Right lobe of liver (tissue), 6 donors: ENCODE measurements around the gene AMMECR1. TPM values are rescaled to one million over a fixed set of nuclear protein-coding genes. Genes with fewer than 3 reads are reported as not detected.

Source experiments
- ATAC-seq, 4 donors: fragments of 200-7000 bp; cut with Tn5 transposase; one replicate each; pipeline ENCODE4 v1.9.1; 2020; ENCODE audit warnings: mild to moderate bottlenecking in 4 of 4, moderate library complexity in 4 of 4
- DNase-seq, 3 donors: peaks; one replicate each; pipeline ENCODE4 v3.0.0-alpha.2; 2020
- H3K27ac ChIP-seq, 3 donors: fragments of 200-600 bp; one replicate each; pipeline ENCODE4 v1.8.0; 2022
- H3K27me3 ChIP-seq, 2 donors: fragments of 200-600 bp; one replicate each; pipeline ENCODE4 v1.8.0; 2022
- H3K36me3 ChIP-seq, 4 donors: fragments of 200-600 bp; sonication (generic) in 1 of 4; one replicate each; pipeline versions ENCODE4 v1.5.1 to v1.8.0; 2017 to 2022; ENCODE audit warnings: control low read depth in 1 of 4
- H3K4me1 ChIP-seq, 4 donors: fragments of 200-600 bp; sonication (generic) in 1 of 4; one replicate each; pipeline versions ENCODE4 v1.5.1 to v1.8.0; 2017 to 2022; ENCODE audit warnings: control low read depth in 1 of 4
- H3K4me3 ChIP-seq, 3 donors: fragments of 200-600 bp; one replicate each; pipeline ENCODE4 v1.8.0; 2022
- H3K9me3 ChIP-seq, 4 donors: fragments of 200-600 bp; sonication (generic) in 1 of 4; one replicate each; pipeline versions ENCODE4 v1.5.1 to v1.8.0; 2017 to 2022; ENCODE audit warnings: control low read depth in 1 of 4
- CTCF ChIP-seq, 4 donors: fragments of 200-600 bp in 3 of 4; fragments of 450-650 bp in 1 of 4; IDR thresholded peaks; one replicate each; pipeline versions ENCODE4 v1.5.1 to v1.8.0; 2016 to 2022; ENCODE audit warnings: antibody characterized with exemption in 4 of 4, mild to moderate bottlenecking in 2 of 4
- POLR2A ChIP-seq: fragments of 450-650 bp; IDR thresholded peaks from one replicate; pipeline ENCODE4 v1.6.1; 2017; ENCODE audit warnings: antibody characterized with exemption, mild to moderate bottlenecking
- WGBS: methylation state at CpG from one replicate; pipeline ENCODE4 v1.1.6; 2018; ENCODE audit warnings: low coverage, low lambda C conversion rate; ENCODE audit not compliant: insufficient coverage; ENCODE audit errors: missing lambda C conversion rate; 5-methylcytosine and 5-hydroxymethylcytosine counted together
- intact Hi-C, 2 donors: fragments of 100-400 bp; cut with DNase I; formaldehyde crosslinking; loops; one replicate each; pipeline versions ENCODE4 v1.11.2 to v1.14.1; 2022
- total RNA-seq, 6 experiments: library from RNA; depleted of rRNA in 2 of 6; stranded (reverse); fragments of >200 nt in 2 of 6; fragmentation: NEBNext Ultra II Directional in 3 of 6; extraction: Animal tissue kit (Norgen Biotek cat#: 25700) in 3 of 6; gene quantifications; one replicate each; pipeline versions ENCODE4 v1.1.0 to v1.2.4, GENCODE V29; 2016 to 2023
- donor health status: DM: no; HTN: yes; CAD: no.
- donor health status: DM: no; HTN: no; CAD: no.
- donor health status: DM: no; HTN: no; CAD: no.
- donor health status: DM: no; HTN: yes; CAD: no.
- donor health status: DM: no; HTN: yes; CAD: no.

Gene AMMECR1
- total RNA-seq, 6 experiments from 2014 or later: 3.1 to 3.9 (median 3.4) TPM

GRCh38 chrX:110213183-110213582 lies 104.7 kb downstream of the AMMECR1 start:
- H3K27ac ChIP-seq: no peak overlapping the region
- TF ChIP-seq CTCF (IDR thresholded peaks at IDR 0.05) (no peak), POLR2A (no peak)
- no peaks in the 10 kb centered on the region for H3K36me3 ChIP-seq
- H3K9me3 ChIP-seq: no peaks in the 10 kb centered on the region
- intact Hi-C loops: no loop called here
- 92% methylated on average over 1 of the region's 1 CpG for WGBS
- DNase-seq (no peak), ATAC-seq (no peak)
- no peak overlapping the region for H3K4me3 ChIP-seq
- H3K27me3 ChIP-seq: no peaks in the 10 kb centered on the region
- no peaks in the 10 kb centered on the region for H3K4me1 ChIP-seq

GRCh38 chrX:110212299-110212698 lies 105.6 kb downstream of the AMMECR1 start:
- Histone ChIP-seq H3K27ac (no peak overlapping the region), H3K36me3 (no peaks in the 10 kb centered on the region), H3K9me3 (no peaks in the 10 kb centered on the region), H3K4me3 (no peak overlapping the region), H3K4me1 (no peaks in the 10 kb centered on the region), H3K27me3 (no peaks in the 10 kb centered on the region)
- WGBS: 63% methylated on average over 3 of the region's 3 CpGs
- intact Hi-C loops: no loop called here
- ATAC-seq (peak in 1 of 4 donors; percentile 18), DNase-seq (no peak)
- peak in 2 of 4 donors; percentile 13 to 20 for TF ChIP-seq CTCF (IDR thresholded peaks at IDR 0.05)
- TF ChIP-seq POLR2A: no peak

- no peak overlapping the region for H3K27ac ChIP-seq
- H3K9me3 ChIP-seq: no peaks in the 10 kb centered on the region
- 42% methylated on average over 1 of the region's 1 CpG for WGBS
- ATAC-seq (no peak), DNase-seq (no peak)
- H3K27me3 ChIP-seq: no peaks in the 10 kb centered on the region
- H3K4me3 ChIP-seq: no peak overlapping the region
- TF ChIP-seq CTCF (IDR thresholded peaks at IDR 0.05) (no peak), POLR2A (no peak)
- no peaks in the 10 kb centered on the region for H3K4me1 ChIP-seq
- intact Hi-C loops: no loop called here
- no peaks in the 10 kb centered on the region for H3K36me3 ChIP-seq
These were observed 106.5 kb downstream of the AMMECR1 start for GRCh38 chrX:110211340-110211739.

- H3K36me3 ChIP-seq: no peaks in the 10 kb centered on the region
- H3K27ac ChIP-seq: no peak overlapping the region
- no peak overlapping the region for H3K4me3 ChIP-seq
- no peaks in the 10 kb centered on the region for H3K27me3 ChIP-seq
- ATAC-seq (no peak), DNase-seq (no peak)
- intact Hi-C loops: no loop called here
- WGBS: 50% methylated on average over 5 of the region's 5 CpGs
- TF ChIP-seq CTCF (IDR thresholded peaks at IDR 0.05): no peak
- no peak for TF ChIP-seq POLR2A
- H3K9me3 ChIP-seq: no peaks in the 10 kb centered on the region
- H3K4me1 ChIP-seq: no peaks in the 10 kb centered on the region
These were observed 107.3 kb downstream of the AMMECR1 start for GRCh38 chrX:110210417-110211139.
